Ascending aorta (tissue), 2 donors: ENCODE measurements around the gene PARD6G. TPM values are rescaled to one million over a fixed set of nuclear protein-coding genes. Genes with fewer than 3 reads are reported as not detected.

Experiments used
- DNase-seq, 2 donors: peaks; one replicate each; pipeline ENCODE4 v3.0.0-alpha.2; 2019; ENCODE audit warnings: low spot score in 2 of 2
- H3K27ac ChIP-seq, 2 donors: fragments of 200-600 bp; sonication (generic); one replicate each; pipeline ENCODE4 v1.5.1; 2016 to 2017; ENCODE audit warnings: mild to moderate bottlenecking in 1 of 2
- H3K27me3 ChIP-seq: fragments of 200-600 bp; sonication (generic); one replicate; pipeline ENCODE4 v1.5.1; 2017
- H3K36me3 ChIP-seq, 2 donors: fragments of 200-600 bp; sonication (generic); one replicate each; pipeline ENCODE4 v1.5.1; 2016
- H3K4me1 ChIP-seq, 2 donors: fragments of 200-600 bp; sonication (generic); one replicate each; pipeline ENCODE4 v1.5.1; 2016 to 2017; ENCODE audit warnings: mild to moderate bottlenecking in 1 of 2
- H3K4me3 ChIP-seq, 2 donors: fragments of 200-600 bp; sonication (generic); one replicate each; pipeline ENCODE4 v1.5.1; 2016 to 2017; ENCODE audit warnings: mild to moderate bottlenecking in 1 of 2
- H3K9me3 ChIP-seq, 2 donors: fragments of 200-600 bp; sonication (generic); one replicate each; pipeline ENCODE4 v1.5.1; 2016
- CTCF ChIP-seq, 3 experiments: fragments of 200-600 bp in 2 of 3; fragments of 450-650 bp in 1 of 3; sonication (generic) in 2 of 3; IDR thresholded peaks; one replicate each; pipeline ENCODE4 v1.5.1; 2016 to 2019; ENCODE audit warnings: antibody characterized with exemption in 3 of 3, mild to moderate bottlenecking in 1 of 3, moderate library complexity in 1 of 3
- intact Hi-C: fragments of 100-400 bp; cut with DNase I; formaldehyde crosslinking; loops from one replicate; pipeline ENCODE4 v1.15.1; 2023
- total RNA-seq: library from RNA; depleted of rRNA; stranded (reverse); fragments of >200 nt; gene quantifications from one replicate; pipeline ENCODE4 v1.1.0, GENCODE V29; 2016

Gene PARD6G
- total RNA-seq, 1 donor from 2014 or later, result 7.9 TPM

GRCh38 chr18:80179857-80180558, 67.3 kb downstream of the PARD6G start:
- no peak overlapping the region for H3K4me3 ChIP-seq
- DNase-seq, result no peak
- H3K4me1 ChIP-seq, result no peaks in the 10 kb centered on the region
- no peak overlapping the region for H3K27ac ChIP-seq
- no peaks in the 10 kb centered on the region for H3K9me3 ChIP-seq
- H3K27me3 ChIP-seq, result no peaks in the 10 kb centered on the region
- intact Hi-C loops, result no loop called here
- no peaks in the 10 kb centered on the region for H3K36me3 ChIP-seq
- no peak for TF ChIP-seq CTCF (IDR thresholded peaks at IDR 0.05)

- DNase-seq, result no peak
- Histone ChIP-seq H3K4me3 (no peak overlapping the region), H3K36me3 (no peaks in the 10 kb centered on the region), H3K4me1 (no peaks in the 10 kb centered on the region), H3K9me3 (no peaks in the 10 kb centered on the region), H3K27me3 (no peaks in the 10 kb centered on the region), H3K27ac (no peak overlapping the region)
- intact Hi-C loops, result no loop called here
- TF ChIP-seq CTCF (IDR thresholded peaks at IDR 0.05), result no peak
Measured at GRCh38 chr18:80178935-80179818, 68.1 kb downstream of the PARD6G start.

- H3K9me3 ChIP-seq, result no peaks in the 10 kb centered on the region
- no peak overlapping the region for H3K4me3 ChIP-seq
- no peak overlapping the region for H3K27ac ChIP-seq
- H3K4me1 ChIP-seq, result no peaks in the 10 kb centered on the region
- DNase-seq, result no peak
- no peak for TF ChIP-seq CTCF (IDR thresholded peaks at IDR 0.05)
- H3K36me3 ChIP-seq, result no peaks in the 10 kb centered on the region
- H3K27me3 ChIP-seq, result no peaks in the 10 kb centered on the region
- intact Hi-C loops, result no loop called here
Measured at GRCh38 chr18:80177128-80177527, 70.2 kb downstream of the PARD6G start.

GRCh38 chr18:80176334-80177073, 70.8 kb downstream of the PARD6G start:
- no peaks in the 10 kb centered on the region for H3K4me1 ChIP-seq
- no peaks in the 10 kb centered on the region for H3K36me3 ChIP-seq
- intact Hi-C loops, result no loop called here
- no peak for DNase-seq
- no peak for TF ChIP-seq CTCF (IDR thresholded peaks at IDR 0.05)
- H3K27me3 ChIP-seq, result no peaks in the 10 kb centered on the region
- no peak overlapping the region for H3K4me3 ChIP-seq
- H3K9me3 ChIP-seq, result no peaks in the 10 kb centered on the region
- H3K27ac ChIP-seq, result no peak overlapping the region

GRCh38 chr18:80175451-80176204, 71.7 kb downstream of the PARD6G start:
- no peaks in the 10 kb centered on the region for H3K4me1 ChIP-seq

More at GRCh38 chr18:80175451-80176204, 71.7 kb downstream of the PARD6G start:
- no peaks in the 10 kb centered on the region for H3K36me3 ChIP-seq
- no peak overlapping the region for H3K4me3 ChIP-seq
- DNase-seq, result no peak
- H3K27me3 ChIP-seq, result no peaks in the 10 kb centered on the region
- intact Hi-C loops, result no loop called here
- no peaks in the 10 kb centered on the region for H3K9me3 ChIP-seq
- TF ChIP-seq CTCF (IDR thresholded peaks at IDR 0.05), result no peak
- no peak overlapping the region for H3K27ac ChIP-seq
